GM18505 (cell line): ENCODE data around the gene ZNF592.

ENCODE experiments used
- ATAC-seq: cut with Tn5 transposase; IDR thresholded peaks from one replicate; pipeline ENCODE4 v1.9.1; 2021; ENCODE audit not compliant: unreplicated experiment
- POLR2A ChIP-seq: IDR thresholded peaks from 4 replicates; pipeline ENCODE4 v1.6.1; 2011; ENCODE audit warnings: borderline replicate concordance; ENCODE audit not compliant: insufficient read depth, insufficient read length; ENCODE audit errors: extremely low read depth

Gene ZNF592

GRCh38 chr15:84797212-84797611 is 48.8 kb downstream of the ZNF592 start:
- no peak for ATAC-seq
- TF ChIP-seq POLR2A: no peak

- no peak for TF ChIP-seq POLR2A
- no peak for ATAC-seq
Measured at GRCh38 chr15:84797801-84798200, 49.4 kb downstream of the ZNF592 start.

GRCh38 chr15:84798436-84798946 is 50.1 kb downstream of the ZNF592 start:
- no peak for TF ChIP-seq POLR2A
- ATAC-seq: no peak

GRCh38 chr15:84799511-84800187 is 51.3 kb downstream of the ZNF592 start:
- no peak for ATAC-seq
- TF ChIP-seq POLR2A: no peak

GRCh38 chr15:84800365-84800806 is 52.0 kb downstream of the ZNF592 start:
- ATAC-seq: no peak

GRCh38 chr15:84804005-84804900 is 55.9 kb downstream of the ZNF592 start:
- ATAC-seq: no peak
- TF ChIP-seq POLR2A: no peak

More at GRCh38 chr15:84800365-84800806, 52.0 kb downstream of the ZNF592 start:
- TF ChIP-seq POLR2A: no peak

- ATAC-seq: no peak
- no peak for TF ChIP-seq POLR2A
Measured at GRCh38 chr15:84805221-84805620, 56.8 kb downstream of the ZNF592 start.

GRCh38 chr15:84807228-84807627 is 58.8 kb downstream of the ZNF592 start:
- TF ChIP-seq POLR2A: no peak
- no peak for ATAC-seq

- TF ChIP-seq POLR2A: no peak
- no peak for ATAC-seq
Measured at GRCh38 chr15:84810073-84810840, 61.9 kb downstream of the ZNF592 start.

GRCh38 chr15:84811151-84811550 is 62.8 kb downstream of the ZNF592 start:
- TF ChIP-seq POLR2A: no peak
- no peak for ATAC-seq

- no peak for ATAC-seq
Measured at GRCh38 chr15:84811828-84812227, 63.4 kb downstream of the ZNF592 start.

GRCh38 chr15:84812842-84813241 is 64.5 kb downstream of the ZNF592 start:
- TF ChIP-seq POLR2A: no peak
- no peak for ATAC-seq

More at GRCh38 chr15:84811828-84812227, 63.4 kb downstream of the ZNF592 start:
- TF ChIP-seq POLR2A: no peak

- TF ChIP-seq POLR2A: no peak
- ATAC-seq: no peak
Measured at GRCh38 chr15:84813435-84813834, 65.0 kb downstream of the ZNF592 start.
